HepG2 (cell line): Measurements from ENCODE around the gene ACOT8. TPM values are rescaled to one million over a fixed set of nuclear protein-coding genes. Genes with fewer than 3 reads are reported as not detected.

ENCODE experiments used
- KAT8 ChIP-seq: IDR thresholded peaks from 2 replicates; pipeline ENCODE4 v1.6.1; 2016; ENCODE audit warnings: missing genetic modification reagents, missing compliant biosample characterization
- MYNN ChIP-seq: sonication (generic); formaldehyde crosslinking; IDR thresholded peaks from 2 replicates; pipeline ENCODE4 v1.4.0; 2020; ENCODE audit warnings: mild to moderate bottlenecking, low read depth, missing genetic modification reagents
- NR2F6 ChIP-seq, 2 experiments: IDR thresholded peaks; 2 replicates each; pipeline ENCODE4 v1.6.1; 2016; ENCODE audit warnings: antibody characterized with exemption in 1 of 2, mild to moderate bottlenecking in 1 of 2
- ONECUT2 ChIP-seq: sonication (generic); formaldehyde crosslinking; IDR thresholded peaks from 2 replicates; pipeline ENCODE4 v1.4.0; 2020; ENCODE audit warnings: missing genetic modification reagents
- PHB2 ChIP-seq: fragments of 450-650 bp; IDR thresholded peaks from 2 replicates; pipeline ENCODE4 v1.6.1; 2018; ENCODE audit not compliant: partially characterized antibody
- RARG ChIP-seq: sonication (generic); formaldehyde crosslinking; IDR thresholded peaks from 2 replicates; pipeline ENCODE4 v1.4.0; 2020; ENCODE audit warnings: low read depth, mild to moderate bottlenecking, missing genetic modification reagents
- RFXANK ChIP-seq: IDR thresholded peaks from 2 replicates; pipeline ENCODE4 v1.6.1; 2016
- SOX13 ChIP-seq, 3 experiments: fragments of 450-650 bp in 1 of 3; sonication (generic) in 1 of 3; formaldehyde crosslinking in 1 of 3; IDR thresholded peaks in 2 of 3; conservative IDR thresholded peaks in 1 of 3; 2 replicates each; pipeline versions ENCODE4 v1.5.0 to v1.6.1; 2016 to 2020; ENCODE audit warnings: antibody characterized with exemption in 1 of 3, mild to moderate bottlenecking in 1 of 3, missing compliant biosample characterization in 1 of 3, missing genetic modification reagents in 1 of 3, moderate library complexity in 1 of 3
- SRSF4 ChIP-seq: fragments of 200-400 bp; formaldehyde crosslinking; IDR thresholded peaks from one replicate; pipeline ENCODE4 v1.6.1; 2018; ENCODE audit warnings: mild to moderate bottlenecking, low read depth, low read length, moderate library complexity; ENCODE audit not compliant: poor library complexity, severe bottlenecking
- ZC3H4 ChIP-seq: sonication (generic); formaldehyde crosslinking; IDR thresholded peaks from 2 replicates; pipeline ENCODE4 v1.4.0; 2020; ENCODE audit warnings: missing genetic modification reagents, borderline replicate concordance
- ZNF225 ChIP-seq: sonication (generic); formaldehyde crosslinking; IDR thresholded peaks from 2 replicates; pipeline ENCODE4 v1.4.0; 2020; ENCODE audit warnings: mild to moderate bottlenecking, missing genetic modification reagents
- ZNF383 ChIP-seq: sonication (generic); formaldehyde crosslinking; IDR thresholded peaks from 2 replicates; pipeline ENCODE4 v1.4.0; 2020; ENCODE audit warnings: missing genetic modification reagents, mild to moderate bottlenecking, borderline replicate concordance
- ZNF570 ChIP-seq: sonication (generic); formaldehyde crosslinking; IDR thresholded peaks from 2 replicates; pipeline ENCODE4 v1.4.0; 2020; ENCODE audit warnings: mild to moderate bottlenecking, missing genetic modification reagents, borderline replicate concordance
- ZNF672 ChIP-seq: sonication (generic); formaldehyde crosslinking; IDR thresholded peaks from 2 replicates; pipeline ENCODE4 v1.8.1; 2022; ENCODE audit warnings: missing genetic modification reagents
- ZNF83 ChIP-seq: sonication (generic); formaldehyde crosslinking; IDR thresholded peaks from 2 replicates; pipeline ENCODE4 v1.4.0; 2020; ENCODE audit warnings: missing genetic modification reagents, mild to moderate bottlenecking, borderline replicate concordance
- polyA plus RNA-seq, 8 experiments: library from polyadenylated mRNA; depleted of rRNA in 3 of 8; stranded (reverse) in 7 of 8; unstranded in 1 of 8; fragments of >200 nt; fragmentation: Illumina TruSeq in 4 of 8; extraction: Trizol in 4 of 8; gene quantifications; 2 replicates each; pipeline versions ENCODE4 v1.2.1 to v1.2.3, GENCODE V29; 2011 to 2016; ENCODE audit warnings: low read depth in 4 of 8, missing spikeins in 1 of 8, mixed read lengths in 1 of 8; ENCODE audit not compliant: insufficient read depth in 1 of 8
- total RNA-seq, 5 experiments: library from RNA; depleted of rRNA; stranded (reverse); fragments of >200 nt; fragmentation: Illumina TruSeq; extraction: Trizol; gene quantifications; 2 replicates each; pipeline ENCODE4 v1.2.3, GENCODE V29; 2016; ENCODE audit warnings: low read depth in 1 of 5
- TF ChIP-seq, protein P1 (sequence below): sonication (generic); formaldehyde crosslinking; IDR thresholded peaks from 2 replicates; pipeline ENCODE4 v1.4.0; 2020; ENCODE audit warnings: missing genetic modification reagents, mild to moderate bottlenecking, borderline replicate concordance
- TF ChIP-seq, protein P2 (sequence below): sonication (generic); formaldehyde crosslinking; IDR thresholded peaks from 2 replicates; pipeline ENCODE4 v1.4.0; 2020; ENCODE audit warnings: missing genetic modification reagents, borderline replicate concordance
- TF ChIP-seq, protein P3 (sequence below): sonication (generic); formaldehyde crosslinking; IDR thresholded peaks from 2 replicates; pipeline ENCODE4 v1.9.0; 2021; ENCODE audit warnings: missing genetic modification reagents, borderline replicate concordance
- TF ChIP-seq, protein P4 (sequence below): sonication (generic); formaldehyde crosslinking; IDR thresholded peaks from 2 replicates; pipeline ENCODE4 v1.4.0; 2020; ENCODE audit warnings: missing genetic modification reagents
- TF ChIP-seq, protein P5 (sequence below): sonication (generic); formaldehyde crosslinking; IDR thresholded peaks from 2 replicates; pipeline ENCODE4 v1.4.0; 2020; ENCODE audit warnings: mild to moderate bottlenecking, missing genetic modification reagents

The ACOT8 gene
- total and polyA plus RNA-seq, 2 of the 13 experiments (the other 11 are each of a cell fraction or from before 2014, with no cell fraction given): 31.4 to 45.5 TPM

DNA sequence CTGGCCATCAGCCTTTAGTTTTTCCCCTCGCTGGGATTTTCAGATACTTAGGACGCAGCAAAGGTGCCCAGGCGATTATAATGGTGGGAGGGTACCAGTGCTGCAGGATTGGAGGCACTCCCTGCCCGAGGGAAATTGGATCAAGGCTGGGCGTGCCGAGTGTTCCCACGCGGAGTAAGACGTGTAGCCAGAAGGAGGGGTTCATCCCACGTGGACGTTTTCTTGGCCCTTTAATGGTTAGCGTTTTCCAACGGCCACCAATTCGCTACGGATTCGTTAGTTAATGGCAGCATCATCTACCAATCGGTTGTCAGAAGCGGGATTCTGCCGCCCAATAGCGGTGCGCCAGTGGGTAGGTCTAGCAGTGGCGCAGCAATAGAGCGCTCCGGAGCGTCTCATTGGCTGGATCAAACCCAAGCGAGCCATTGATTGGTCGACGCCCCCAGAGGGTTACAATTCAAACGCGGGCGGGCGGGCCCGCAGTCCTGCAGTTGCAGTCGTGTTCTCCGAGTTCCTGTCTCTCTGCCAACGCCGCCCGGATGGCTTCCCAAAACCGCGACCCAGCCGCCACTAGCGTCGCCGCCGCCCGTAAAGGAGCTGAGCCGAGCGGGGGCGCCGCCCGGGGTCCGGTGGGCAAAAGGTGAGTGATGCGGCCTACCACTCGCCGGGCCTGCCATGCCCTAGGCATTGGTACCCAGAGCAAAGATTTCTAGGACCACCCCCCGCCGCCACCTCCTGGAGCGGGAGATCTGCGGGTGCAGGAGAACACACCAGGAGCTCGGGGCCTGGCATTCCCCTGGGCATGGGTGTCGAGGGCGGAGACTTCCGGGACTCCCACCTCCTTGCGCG is 44.8 kb downstream of the ACOT8 start, which contains the start of gene UBE2C (continued):
- TF ChIP-seq, protein P1, sequence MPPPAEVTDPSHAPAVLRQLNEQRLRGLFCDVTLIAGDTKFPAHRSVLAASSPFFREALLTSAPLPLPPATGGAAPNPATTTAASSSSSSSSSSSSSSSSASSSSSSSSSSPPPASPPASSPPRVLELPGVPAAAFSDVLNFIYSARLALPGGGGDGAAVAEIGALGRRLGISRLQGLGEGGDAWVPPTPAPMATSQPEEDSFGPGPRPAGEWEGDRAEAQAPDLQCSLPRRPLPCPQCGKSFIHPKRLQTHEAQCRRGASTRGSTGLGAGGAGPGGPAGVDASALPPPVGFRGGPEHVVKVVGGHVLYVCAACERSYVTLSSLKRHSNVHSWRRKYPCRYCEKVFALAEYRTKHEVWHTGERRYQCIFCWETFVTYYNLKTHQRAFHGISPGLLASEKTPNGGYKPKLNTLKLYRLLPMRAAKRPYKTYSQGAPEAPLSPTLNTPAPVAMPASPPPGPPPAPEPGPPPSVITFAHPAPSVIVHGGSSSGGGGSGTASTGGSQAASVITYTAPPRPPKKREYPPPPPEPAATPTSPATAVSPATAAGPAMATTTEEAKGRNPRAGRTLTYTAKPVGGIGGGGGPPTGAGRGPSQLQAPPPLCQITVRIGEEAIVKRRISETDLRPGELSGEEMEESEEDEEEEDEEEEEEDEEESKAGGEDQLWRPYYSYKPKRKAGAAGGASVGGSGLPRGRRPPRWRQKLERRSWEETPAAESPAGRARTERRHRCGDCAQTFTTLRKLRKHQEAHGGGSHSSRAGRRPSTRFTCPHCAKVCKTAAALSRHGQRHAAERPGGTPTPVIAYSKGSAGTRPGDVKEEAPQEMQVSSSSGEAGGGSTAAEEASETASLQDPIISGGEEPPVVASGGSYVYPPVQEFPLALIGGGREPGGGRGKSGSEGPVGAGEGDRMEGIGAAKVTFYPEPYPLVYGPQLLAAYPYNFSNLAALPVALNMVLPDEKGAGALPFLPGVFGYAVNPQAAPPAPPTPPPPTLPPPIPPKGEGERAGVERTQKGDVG: peak; percentile 77; the same call in 1 of the 2 replicates
- no peak for TF ChIP-seq ZNF570 (CRISPR knock-in tag)
- no peak for TF ChIP-seq ZNF672
- no peak for TF ChIP-seq PHB2
- TF ChIP-seq, protein P2, sequence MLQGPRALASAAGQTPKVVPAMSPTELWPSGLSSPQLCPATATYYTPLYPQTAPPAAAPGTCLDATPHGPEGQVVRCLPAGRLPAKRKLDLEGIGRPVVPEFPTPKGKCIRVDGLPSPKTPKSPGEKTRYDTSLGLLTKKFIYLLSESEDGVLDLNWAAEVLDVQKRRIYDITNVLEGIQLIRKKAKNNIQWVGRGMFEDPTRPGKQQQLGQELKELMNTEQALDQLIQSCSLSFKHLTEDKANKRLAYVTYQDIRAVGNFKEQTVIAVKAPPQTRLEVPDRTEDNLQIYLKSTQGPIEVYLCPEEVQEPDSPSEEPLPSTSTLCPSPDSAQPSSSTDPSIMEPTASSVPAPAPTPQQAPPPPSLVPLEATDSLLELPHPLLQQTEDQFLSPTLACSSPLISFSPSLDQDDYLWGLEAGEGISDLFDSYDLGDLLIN (CRISPR knock-in tag): peak; percentile 79; the same call in 1 of the 2 replicates
- TF ChIP-seq, protein P3, sequence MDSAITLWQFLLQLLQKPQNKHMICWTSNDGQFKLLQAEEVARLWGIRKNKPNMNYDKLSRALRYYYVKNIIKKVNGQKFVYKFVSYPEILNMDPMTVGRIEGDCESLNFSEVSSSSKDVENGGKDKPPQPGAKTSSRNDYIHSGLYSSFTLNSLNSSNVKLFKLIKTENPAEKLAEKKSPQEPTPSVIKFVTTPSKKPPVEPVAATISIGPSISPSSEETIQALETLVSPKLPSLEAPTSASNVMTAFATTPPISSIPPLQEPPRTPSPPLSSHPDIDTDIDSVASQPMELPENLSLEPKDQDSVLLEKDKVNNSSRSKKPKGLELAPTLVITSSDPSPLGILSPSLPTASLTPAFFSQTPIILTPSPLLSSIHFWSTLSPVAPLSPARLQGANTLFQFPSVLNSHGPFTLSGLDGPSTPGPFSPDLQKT: no peak
- peak; percentile 91; the same call in 1 of the 2 replicates for TF ChIP-seq ZNF83 (CRISPR knock-in tag)
- no peak for TF ChIP-seq RARG
- TF ChIP-seq ZNF383 (CRISPR knock-in tag): no peak
- TF ChIP-seq NR2F6 (IDR thresholded peaks at IDR 0.05): no peak
- no peak for TF ChIP-seq NR2F6 (CRISPR knock-in tag; IDR thresholded peaks at IDR 0.05)
- TF ChIP-seq, protein P4, sequence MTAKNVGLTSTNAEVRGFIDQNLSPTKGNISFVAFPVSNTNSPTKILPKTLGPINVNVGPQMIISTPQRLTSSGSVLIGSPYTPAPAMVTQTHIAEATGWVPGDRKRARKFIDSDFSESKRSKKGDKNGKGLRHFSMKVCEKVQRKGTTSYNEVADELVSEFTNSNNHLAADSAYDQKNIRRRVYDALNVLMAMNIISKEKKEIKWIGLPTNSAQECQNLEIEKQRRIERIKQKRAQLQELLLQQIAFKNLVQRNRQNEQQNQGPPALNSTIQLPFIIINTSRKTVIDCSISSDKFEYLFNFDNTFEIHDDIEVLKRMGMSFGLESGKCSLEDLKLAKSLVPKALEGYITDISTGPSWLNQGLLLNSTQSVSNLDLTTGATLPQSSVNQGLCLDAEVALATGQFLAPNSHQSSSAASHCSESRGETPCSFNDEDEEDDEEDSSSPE: peak; percentile 99
- no peak for TF ChIP-seq MYNN (CRISPR knock-in tag)
- no peak for TF ChIP-seq ONECUT2 (CRISPR knock-in tag)
- TF ChIP-seq ZNF225 (CRISPR knock-in tag): peak; percentile 81; the same call in 1 of the 2 replicates
- no peak for TF ChIP-seq ZC3H4 (CRISPR knock-in tag)
- no peak for TF ChIP-seq SOX13 (IDR thresholded peaks at IDR 0.05)
- TF ChIP-seq SOX13 (CRISPR knock-in tag; conservative IDR thresholded peaks at IDR 0.05 in 1 of 2, IDR thresholded peaks at IDR 0.05 in 1 of 2): no peak
- TF ChIP-seq, protein P5, sequence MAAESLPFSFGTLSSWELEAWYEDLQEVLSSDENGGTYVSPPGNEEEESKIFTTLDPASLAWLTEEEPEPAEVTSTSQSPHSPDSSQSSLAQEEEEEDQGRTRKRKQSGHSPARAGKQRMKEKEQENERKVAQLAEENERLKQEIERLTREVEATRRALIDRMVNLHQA: no peak
- TF ChIP-seq SRSF4: no peak
- peak; percentile 20; the same call in 1 of the 2 replicates for TF ChIP-seq KAT8 (CRISPR knock-in tag)
- TF ChIP-seq RFXANK: no peak
